K562 (cell line): ENCODE results near the gene CD34. TPM values are rescaled to one million over a fixed set of nuclear protein-coding genes. Genes with fewer than 3 reads are reported as not detected.

Experiments used
- ARNT ChIP-seq, 2 experiments: fragments of 450-650 bp; IDR thresholded peaks; 2 replicates each; pipeline ENCODE4 v1.6.1; 2016; ENCODE audit warnings: mild to moderate bottlenecking in 1 of 2
- BRCA1 ChIP-seq, 2 experiments: fragments of 450-650 bp in 1 of 2; sonication (generic) in 1 of 2; formaldehyde crosslinking in 1 of 2; IDR thresholded peaks; 2 replicates each; pipeline versions ENCODE4 v1.5.0 to v1.6.1; 2017 to 2020; ENCODE audit warnings: mild to moderate bottlenecking in 1 of 2, missing genetic modification reagents in 1 of 2
- CHCHD3 ChIP-seq: fragments of 250-450 bp; sonication (Bioruptor Pico); IDR thresholded peaks from 2 replicates; pipeline ENCODE4 v2.1.2; 2022; ENCODE audit warnings: mild to moderate bottlenecking
- E2F6 ChIP-seq, 2 experiments: IDR thresholded peaks; 2 replicates each; pipeline ENCODE4 v1.6.1; 2011; ENCODE audit warnings: borderline replicate concordance in 1 of 2, control low read depth in 1 of 2, low read depth in 1 of 2, low read length in 1 of 2, mild to moderate bottlenecking in 1 of 2, mixed read lengths in 1 of 2, moderate library complexity in 1 of 2; ENCODE audit not compliant: insufficient read depth in 1 of 2, insufficient read length in 1 of 2, poor library complexity in 1 of 2, severe bottlenecking in 1 of 2; ENCODE audit errors: extremely low read depth in 1 of 2
- GTF2B ChIP-seq: IDR thresholded peaks from 2 replicates; pipeline ENCODE4 v1.6.1; 2011; ENCODE audit not compliant: insufficient read length; ENCODE audit errors: extremely low read depth
- LEF1 ChIP-seq: fragments of 450-650 bp; IDR thresholded peaks from 2 replicates; pipeline ENCODE4 v1.6.1; 2016; ENCODE audit warnings: mild to moderate bottlenecking
- MEF2D ChIP-seq: conservative IDR thresholded peaks from 2 replicates; pipeline ENCODE4 v1.6.1; 2016; ENCODE audit warnings: low read depth, missing genetic modification characterization, missing compliant biosample characterization
- MTA1 ChIP-seq: fragments of 450-650 bp; IDR thresholded peaks from 2 replicates; pipeline ENCODE4 v1.6.1; 2017; ENCODE audit warnings: borderline replicate concordance
- PHB2 ChIP-seq: fragments of 450-650 bp; IDR thresholded peaks from 2 replicates; pipeline ENCODE4 v1.6.1; 2017; ENCODE audit warnings: low read depth
- RB1 ChIP-seq: fragments of 450-650 bp; IDR thresholded peaks from 2 replicates; pipeline ENCODE4 v1.6.1; 2017; ENCODE audit warnings: low read depth, mild to moderate bottlenecking
- SRSF9 ChIP-seq: fragments of 200-400 bp; formaldehyde crosslinking; IDR thresholded peaks from 2 replicates; pipeline ENCODE4 v1.6.1; 2017; ENCODE audit warnings: low read depth, low read length, borderline replicate concordance
- ZNF23 ChIP-seq: fragments of 250-450 bp; sonication (Bioruptor Pico); IDR thresholded peaks from 2 replicates; pipeline ENCODE4 v1.4.0; 2020; ENCODE audit warnings: mild to moderate bottlenecking
- ZNF644 ChIP-seq: fragments of 200-800 bp; sonication (Bioruptor generic); IDR thresholded peaks from 2 replicates; pipeline ENCODE4 v1.6.1; 2016; ENCODE audit warnings: low read depth, missing genetic modification characterization, missing compliant biosample characterization
- polyA plus RNA-seq, 8 experiments: library from polyadenylated mRNA; depleted of rRNA in 4 of 8; stranded (reverse) in 5 of 8; unstranded in 3 of 8; fragments of >200 nt; fragmentation: Nextera tagmentation in 2 of 8; fragmentation: Illumina TruSeq in 1 of 8; extraction: Ambion mirVana in 2 of 8; extraction: Trizol in 1 of 8; gene quantifications; 2 replicates each; pipeline versions ENCODE4 v1.2.1 to v1.2.3, GENCODE V29; 2011 to 2014; ENCODE audit warnings: inconsistent platforms in 1 of 8, missing spikeins in 1 of 8
- total RNA-seq, 7 experiments: library from RNA; depleted of rRNA in 6 of 7; stranded (reverse); fragments of >200 nt in 6 of 7; fragmentation: Illumina TruSeq in 2 of 7; extraction: Trizol in 2 of 7; gene quantifications; 2 replicates each; pipeline versions ENCODE4 v1.2.1 to v1.2.3, GENCODE V29; 2011 to 2021; ENCODE audit warnings: low replicate concordance in 1 of 7
- TF ChIP-seq, protein P1 (sequence below), 2 experiments: fragments of 450-650 bp in 1 of 2; sonication (generic) in 1 of 2; formaldehyde crosslinking in 1 of 2; IDR thresholded peaks in 1 of 2; conservative IDR thresholded peaks in 1 of 2; 2 replicates each; pipeline versions ENCODE4 v1.6.1 to v1.8.1; 2016 to 2023; ENCODE audit warnings: mild to moderate bottlenecking in 2 of 2, moderate library complexity in 2 of 2, inconsistent platforms in 1 of 2, missing genetic modification reagents in 1 of 2
- TF ChIP-seq, protein P2 (sequence below): fragments of 250-450 bp; sonication (Bioruptor Pico); IDR thresholded peaks from 2 replicates; pipeline ENCODE4 v1.4.0; 2020
- TF ChIP-seq, protein P3 (sequence below): sonication (generic); IDR thresholded peaks from 2 replicates; pipeline ENCODE4 v1.6.1; 2016

CD34 gene
- total and polyA plus RNA-seq, 9 of the 15 experiments (the other 6 are each of a cell fraction or from before 2014, with no cell fraction given): not detected

DNA sequence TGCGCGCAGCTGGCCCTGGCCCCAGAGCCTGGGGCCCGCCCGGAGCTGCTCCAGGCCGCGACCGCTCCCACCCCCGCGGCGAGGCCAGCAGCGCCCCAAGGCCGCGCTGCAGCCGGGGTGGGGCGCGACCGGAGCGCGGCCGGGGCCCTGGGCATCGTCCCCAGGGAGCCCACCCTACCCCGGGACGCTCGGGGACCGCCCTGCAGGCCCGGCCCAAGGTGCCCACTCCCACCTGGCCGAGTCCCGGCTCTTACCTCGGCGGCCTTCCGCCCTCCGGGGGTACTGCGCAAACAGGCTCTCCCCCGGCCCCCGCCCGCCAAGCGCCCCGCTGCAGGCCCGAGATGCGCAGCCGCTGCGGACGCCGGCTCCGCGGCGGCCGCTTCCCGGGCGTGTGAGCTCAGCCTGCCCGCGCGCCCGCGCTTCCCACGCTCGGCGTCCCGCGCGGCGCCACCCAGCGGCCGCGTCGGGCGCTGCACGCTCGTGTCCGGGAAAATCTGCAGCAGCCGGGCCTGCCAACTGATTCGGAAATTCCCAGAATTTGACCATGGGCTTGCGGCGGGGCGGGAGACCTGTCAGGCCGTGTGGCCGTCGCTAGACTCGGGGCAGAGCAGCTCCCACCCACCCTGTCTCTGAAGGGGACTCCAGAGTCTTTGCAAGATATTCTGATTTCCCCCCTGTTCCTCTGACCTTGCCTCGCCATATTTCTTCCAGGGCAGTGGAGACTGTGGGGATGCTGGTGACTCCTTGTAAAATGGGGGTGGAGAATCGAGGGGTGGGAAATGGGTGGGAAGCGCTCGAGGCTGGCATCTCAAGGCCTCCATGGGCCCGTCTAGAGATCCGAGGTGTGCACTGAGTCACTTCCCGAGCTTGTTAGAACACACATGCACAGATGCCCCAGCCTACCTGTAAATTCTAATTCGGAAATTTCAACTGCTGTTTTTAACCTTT, 41.9 kb downstream of the CD34 start (continued):
- TF ChIP-seq, protein P1, sequence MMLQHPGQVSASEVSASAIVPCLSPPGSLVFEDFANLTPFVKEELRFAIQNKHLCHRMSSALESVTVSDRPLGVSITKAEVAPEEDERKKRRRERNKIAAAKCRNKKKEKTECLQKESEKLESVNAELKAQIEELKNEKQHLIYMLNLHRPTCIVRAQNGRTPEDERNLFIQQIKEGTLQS (IDR thresholded peaks at IDR 0.05): no peak
- TF ChIP-seq, protein P1 (CRISPR knock-in tag; conservative IDR thresholded peaks at IDR 0.05): 0 out of 2 replicates have a peak, but pooled peaks have one; percentile 49
- TF ChIP-seq BRCA1 (IDR thresholded peaks at IDR 0.05): no peak
- TF ChIP-seq BRCA1 (CRISPR knock-in tag; IDR thresholded peaks at IDR 0.05): no peak
- no peak for TF ChIP-seq ZNF23 (CRISPR knock-in tag)
- TF ChIP-seq SRSF9: no peak
- no peak for TF ChIP-seq MTA1
- TF ChIP-seq ZNF644: no peak
- peak; percentile 79 to 95 for TF ChIP-seq E2F6 (IDR thresholded peaks at IDR 0.05; ENCODE audit: borderline replicate concordance in 1 of 2, extremely low read depth in 1 of 2, insufficient read depth in 1 of 2, insufficient read length in 1 of 2, low read depth in 1 of 2, low read length in 1 of 2, poor library complexity in 1 of 2, severe bottlenecking in 1 of 2)
- TF ChIP-seq, protein P2, sequence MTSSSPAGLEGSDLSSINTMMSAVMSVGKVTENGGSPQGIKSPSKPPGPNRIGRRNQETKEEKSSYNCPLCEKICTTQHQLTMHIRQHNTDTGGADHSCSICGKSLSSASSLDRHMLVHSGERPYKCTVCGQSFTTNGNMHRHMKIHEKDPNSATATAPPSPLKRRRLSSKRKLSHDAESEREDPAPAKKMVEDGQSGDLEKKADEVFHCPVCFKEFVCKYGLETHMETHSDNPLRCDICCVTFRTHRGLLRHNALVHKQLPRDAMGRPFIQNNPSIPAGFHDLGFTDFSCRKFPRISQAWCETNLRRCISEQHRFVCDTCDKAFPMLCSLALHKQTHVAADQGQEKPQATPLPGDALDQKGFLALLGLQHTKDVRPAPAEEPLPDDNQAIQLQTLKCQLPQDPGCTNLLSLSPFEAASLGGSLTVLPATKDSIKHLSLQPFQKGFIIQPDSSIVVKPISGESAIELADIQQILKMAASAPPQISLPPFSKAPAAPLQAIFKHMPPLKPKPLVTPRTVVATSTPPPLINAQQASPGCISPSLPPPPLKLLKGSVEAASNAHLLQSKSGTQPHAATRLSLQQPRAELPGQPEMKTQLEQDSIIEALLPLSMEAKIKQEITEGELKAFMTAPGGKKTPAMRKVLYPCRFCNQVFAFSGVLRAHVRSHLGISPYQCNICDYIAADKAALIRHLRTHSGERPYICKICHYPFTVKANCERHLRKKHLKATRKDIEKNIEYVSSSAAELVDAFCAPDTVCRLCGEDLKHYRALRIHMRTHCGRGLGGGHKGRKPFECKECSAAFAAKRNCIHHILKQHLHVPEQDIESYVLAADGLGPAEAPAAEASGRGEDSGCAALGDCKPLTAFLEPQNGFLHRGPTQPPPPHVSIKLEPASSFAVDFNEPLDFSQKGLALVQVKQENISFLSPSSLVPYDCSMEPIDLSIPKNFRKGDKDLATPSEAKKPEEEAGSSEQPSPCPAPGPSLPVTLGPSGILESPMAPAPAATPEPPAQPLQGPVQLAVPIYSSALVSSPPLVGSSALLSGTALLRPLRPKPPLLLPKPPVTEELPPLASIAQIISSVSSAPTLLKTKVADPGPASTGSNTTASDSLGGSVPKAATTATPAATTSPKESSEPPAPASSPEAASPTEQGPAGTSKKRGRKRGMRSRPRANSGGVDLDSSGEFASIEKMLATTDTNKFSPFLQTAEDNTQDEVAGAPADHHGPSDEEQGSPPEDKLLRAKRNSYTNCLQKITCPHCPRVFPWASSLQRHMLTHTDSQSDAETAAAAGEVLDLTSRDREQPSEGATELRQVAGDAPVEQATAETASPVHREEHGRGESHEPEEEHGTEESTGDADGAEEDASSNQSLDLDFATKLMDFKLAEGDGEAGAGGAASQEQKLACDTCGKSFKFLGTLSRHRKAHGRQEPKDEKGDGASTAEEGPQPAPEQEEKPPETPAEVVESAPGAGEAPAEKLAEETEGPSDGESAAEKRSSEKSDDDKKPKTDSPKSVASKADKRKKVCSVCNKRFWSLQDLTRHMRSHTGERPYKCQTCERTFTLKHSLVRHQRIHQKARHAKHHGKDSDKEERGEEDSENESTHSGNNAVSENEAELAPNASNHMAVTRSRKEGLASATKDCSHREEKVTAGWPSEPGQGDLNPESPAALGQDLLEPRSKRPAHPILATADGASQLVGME: 0 out of 2 replicates have a peak, but pooled peaks have one; percentile 71
- TF ChIP-seq, protein P3, sequence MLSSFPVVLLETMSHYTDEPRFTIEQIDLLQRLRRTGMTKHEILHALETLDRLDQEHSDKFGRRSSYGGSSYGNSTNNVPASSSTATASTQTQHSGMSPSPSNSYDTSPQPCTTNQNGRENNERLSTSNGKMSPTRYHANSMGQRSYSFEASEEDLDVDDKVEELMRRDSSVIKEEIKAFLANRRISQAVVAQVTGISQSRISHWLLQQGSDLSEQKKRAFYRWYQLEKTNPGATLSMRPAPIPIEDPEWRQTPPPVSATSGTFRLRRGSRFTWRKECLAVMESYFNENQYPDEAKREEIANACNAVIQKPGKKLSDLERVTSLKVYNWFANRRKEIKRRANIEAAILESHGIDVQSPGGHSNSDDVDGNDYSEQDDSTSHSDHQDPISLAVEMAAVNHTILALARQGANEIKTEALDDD: no peak
- TF ChIP-seq MEF2D: no peak
- TF ChIP-seq RB1: peak; percentile 99
- no peak for TF ChIP-seq ARNT (IDR thresholded peaks at IDR 0.05)
- TF ChIP-seq PHB2: no peak
- no peak for TF ChIP-seq GTF2B
- TF ChIP-seq LEF1: no peak
- TF ChIP-seq CHCHD3 (CRISPR knock-in tag): no peak
